ENCODE results near the gene KLKB1.
A peak's percentile ranks its signal among the peaks of the same experiment; 100 is the strongest.

Gene KLKB1

DNA sequence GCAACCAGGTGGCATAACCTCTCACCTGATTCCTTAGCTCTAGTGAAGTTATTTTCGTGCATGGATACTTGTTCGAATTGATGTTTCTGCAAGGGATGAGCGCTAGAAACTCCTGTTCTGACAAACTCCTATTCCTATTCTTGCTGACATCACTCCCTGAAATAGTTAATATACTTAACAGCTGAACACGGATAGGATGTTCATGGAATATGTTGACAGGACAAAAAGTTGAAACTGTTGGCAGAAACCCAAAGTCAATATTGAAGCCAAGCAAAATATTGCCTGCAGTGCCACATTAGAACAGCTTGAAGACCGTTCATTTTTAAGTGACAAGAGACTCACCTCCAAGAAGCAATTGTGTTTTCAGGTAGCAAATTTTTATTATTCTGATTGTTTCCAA is at the start of gene KLKB1:
Gene KLKB1 (plus strand): TSS at position 287 of the 400 bp plus-strand sequence. CDS start 689 bp downstream, outside the sequence.
- DNase-seq, result no peak

DNA sequence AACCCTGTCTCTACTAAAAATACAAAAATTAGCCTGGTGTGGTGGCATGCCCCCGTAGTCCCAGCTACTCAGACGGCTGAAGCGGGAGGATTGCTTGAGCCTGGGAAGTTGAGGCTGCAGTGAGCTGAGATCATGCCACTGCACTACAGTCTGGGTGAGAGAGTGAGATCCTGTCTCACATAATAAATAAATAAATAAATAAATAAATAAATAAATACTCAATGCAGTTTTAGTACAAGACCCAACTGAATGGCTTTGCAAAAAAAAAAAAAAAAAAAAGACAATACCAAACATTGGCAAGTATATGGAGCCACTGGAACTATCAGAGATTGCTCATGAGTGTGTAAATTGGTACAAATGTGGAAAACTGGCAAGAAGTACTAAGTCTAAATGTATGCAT is 39.2 kb upstream of the KLKB1 start:
- no peak for DNase-seq

DNA sequence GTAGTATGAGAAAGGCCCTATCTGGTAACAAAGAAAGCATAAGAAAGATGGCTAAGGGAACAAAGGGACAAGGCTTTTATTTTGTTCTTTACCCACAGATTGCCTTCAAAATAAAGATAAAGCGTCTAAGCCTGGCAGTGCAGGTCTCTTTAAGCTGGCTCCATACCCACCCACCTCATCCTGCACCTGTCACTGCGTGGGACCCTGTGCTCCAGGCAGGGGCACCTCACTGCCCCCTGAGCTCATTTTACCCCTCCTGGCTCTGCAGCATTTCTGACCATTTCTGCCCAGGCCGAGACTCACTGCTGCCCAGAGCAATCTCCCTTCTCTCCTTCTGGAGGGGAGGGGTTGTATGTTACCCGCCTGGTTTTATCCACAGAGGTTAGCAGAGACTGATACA is 37.7 kb upstream of the KLKB1 start:
- DNase-seq, result no peak

DNA sequence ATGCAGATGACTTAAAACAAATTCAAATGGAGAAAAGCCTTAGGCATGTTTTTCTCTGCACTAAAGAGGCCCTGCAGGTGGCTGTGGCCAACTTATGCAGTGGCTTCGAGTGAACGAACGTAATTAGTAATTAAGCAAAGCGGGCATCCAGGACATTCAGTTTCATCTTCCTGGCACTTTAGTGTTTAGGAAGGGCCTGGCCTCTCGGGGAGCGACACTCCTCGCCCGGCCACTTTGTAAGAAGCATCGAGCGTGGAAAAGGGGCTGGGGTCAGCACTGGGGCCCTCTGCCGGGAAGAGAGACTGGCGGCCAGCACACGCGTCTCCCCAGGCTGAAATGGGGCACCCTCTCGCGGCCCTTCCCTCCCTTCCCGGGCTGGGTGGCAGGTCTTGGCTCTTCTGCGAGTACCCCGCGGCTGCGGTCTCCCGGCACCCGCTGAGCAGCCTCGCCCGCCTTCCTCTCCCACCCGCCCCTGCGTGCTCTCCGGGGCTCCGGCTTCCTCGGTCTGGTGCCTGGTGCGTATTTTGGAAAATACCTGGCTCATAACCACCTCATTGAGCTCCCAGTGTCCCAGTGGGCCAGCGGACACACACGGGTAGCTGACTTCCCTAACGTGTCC is 36.6 kb upstream of the KLKB1 start:
- peak; percentile 47 to 56 for DNase-seq

DNA sequence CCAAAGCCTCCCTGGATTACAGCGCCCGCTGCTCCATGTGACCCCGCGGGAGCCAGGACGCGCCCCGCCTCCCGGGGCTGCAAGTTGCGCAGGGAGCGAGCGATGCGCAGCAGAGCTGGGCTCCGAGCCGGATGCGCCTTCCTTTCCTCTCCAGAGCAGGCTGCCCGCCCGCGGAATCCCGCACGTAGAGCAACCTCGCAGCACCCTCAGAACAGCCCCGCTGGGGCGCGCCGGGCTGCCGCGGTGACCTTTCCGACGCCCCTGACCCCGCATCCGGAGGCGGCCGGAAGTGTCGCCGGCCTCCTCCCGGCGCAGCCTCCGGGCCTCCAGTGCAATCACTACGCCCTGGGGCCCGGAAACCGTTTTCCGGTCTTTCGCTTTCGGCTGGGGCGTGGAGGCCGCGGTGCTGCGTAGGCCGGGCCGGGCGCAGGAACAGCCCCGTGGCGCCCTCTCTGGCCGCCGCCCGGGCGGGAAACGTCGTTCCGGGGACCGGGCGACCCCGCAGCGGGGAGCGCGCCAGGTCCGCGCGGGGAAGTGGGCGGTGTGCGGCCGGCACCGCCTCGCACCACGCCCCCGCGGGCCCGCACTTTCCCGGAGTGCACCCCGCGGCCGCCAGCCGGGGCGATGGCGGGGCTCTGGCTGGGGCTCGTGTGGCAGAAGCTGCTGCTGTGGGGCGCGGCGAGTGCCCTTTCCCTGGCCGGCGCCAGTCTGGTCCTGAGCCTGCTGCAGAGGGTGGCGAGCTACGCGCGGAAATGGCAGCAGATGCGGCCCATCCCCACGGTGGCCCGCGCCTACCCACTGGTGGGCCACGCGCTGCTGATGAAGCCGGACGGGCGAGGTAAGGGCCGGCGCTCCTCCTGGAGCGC is 35.9 kb upstream of the KLKB1 start, which contains the start of gene CYP4V2:
Gene CYP4V2 (plus strand): TSS at position 368 of the 866 bp plus-strand sequence. CDS start 257 bp downstream, at position 625.
- DNase-seq, result peak; percentile 87 to 90

DNA sequence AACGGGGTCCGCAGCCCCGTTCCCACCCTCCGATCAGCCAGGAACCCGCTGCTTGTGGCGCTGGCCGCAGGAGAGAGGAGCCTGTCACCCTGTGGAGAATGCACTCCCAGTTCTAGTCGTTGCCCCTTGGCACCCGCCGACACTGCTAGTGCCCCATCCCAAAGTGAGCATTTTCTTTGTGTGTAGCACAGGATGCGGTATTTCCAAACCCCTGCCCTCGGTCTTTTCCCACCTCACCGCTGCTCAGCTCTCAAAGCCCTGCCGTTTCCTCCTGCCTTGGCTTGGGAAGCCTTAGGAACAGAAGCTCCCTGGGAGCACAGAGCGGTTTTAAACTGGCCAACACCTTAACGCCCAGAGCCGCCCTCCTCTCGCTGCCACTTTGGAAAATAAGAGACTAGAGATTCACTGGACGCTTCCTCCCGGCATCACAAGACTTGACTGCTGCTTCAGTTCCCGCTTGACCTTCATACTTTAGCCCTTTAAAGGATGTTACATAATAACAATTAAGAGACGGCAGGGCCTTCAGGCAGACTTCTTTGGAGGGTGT is 35.2 kb upstream of the KLKB1 start:
- DNase-seq, result peak in 1 of 2 donors; percentile 37

DNA sequence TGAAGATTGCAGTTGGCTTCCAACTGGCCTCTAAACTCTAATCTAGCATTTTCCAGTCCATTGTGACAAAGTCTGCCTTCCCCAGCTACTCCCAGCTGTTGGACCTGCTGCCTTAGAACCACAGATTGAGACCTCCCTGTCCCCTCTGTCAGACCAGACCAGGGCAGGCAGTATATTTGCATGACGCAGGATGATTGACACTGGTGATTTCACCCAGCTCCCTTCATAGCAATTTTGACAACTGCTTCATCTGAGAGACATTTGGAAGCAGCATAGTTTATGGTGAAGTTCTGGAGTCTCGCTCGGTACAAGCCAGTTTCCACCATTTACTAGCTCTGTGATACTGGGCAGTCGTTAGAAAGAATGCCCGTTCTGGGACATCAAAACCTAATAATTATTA is 33.5 kb upstream of the KLKB1 start:
- DNase-seq, result no peak

DNA sequence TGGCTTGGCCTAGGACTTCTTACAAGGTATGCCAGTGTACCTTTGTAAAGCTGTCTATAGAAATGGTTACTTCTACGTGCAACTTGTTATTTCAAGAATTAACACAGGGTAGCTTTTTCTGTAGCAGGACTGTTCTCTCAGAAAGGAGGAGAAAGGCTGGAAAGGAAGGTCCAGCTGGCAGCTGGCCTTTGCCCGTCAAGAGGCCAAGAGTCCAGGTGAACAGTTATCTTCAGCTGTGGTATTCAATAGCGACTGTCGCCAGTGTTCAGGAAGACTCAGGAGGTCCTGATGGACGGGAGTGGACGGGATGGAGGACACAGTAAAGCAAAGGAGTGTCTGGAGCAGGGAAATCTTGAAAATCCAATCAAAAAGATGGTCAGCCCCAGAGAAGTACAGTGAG is 31.2 kb upstream of the KLKB1 start:
- DNase-seq, result no peak

DNA sequence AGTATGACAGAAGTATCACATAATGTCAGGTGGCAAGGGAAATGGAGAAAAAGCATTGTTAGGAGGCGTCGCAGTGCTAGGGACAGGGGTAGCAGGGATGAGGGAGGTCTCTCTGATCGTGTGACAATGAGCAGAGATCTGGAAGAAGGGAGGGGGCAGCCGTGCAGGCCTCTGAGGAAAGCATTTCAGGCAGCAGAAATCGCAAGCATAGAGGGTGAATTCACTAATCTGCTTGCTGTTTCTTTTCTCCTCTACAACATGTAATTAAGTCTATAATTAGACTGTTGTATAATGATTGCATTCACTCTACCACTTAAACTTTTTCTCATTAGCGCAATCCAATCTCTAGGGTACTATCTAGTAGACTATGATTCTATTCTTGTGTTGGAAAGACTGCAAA is 26.8 kb upstream of the KLKB1 start:
- DNase-seq, result no peak

DNA sequence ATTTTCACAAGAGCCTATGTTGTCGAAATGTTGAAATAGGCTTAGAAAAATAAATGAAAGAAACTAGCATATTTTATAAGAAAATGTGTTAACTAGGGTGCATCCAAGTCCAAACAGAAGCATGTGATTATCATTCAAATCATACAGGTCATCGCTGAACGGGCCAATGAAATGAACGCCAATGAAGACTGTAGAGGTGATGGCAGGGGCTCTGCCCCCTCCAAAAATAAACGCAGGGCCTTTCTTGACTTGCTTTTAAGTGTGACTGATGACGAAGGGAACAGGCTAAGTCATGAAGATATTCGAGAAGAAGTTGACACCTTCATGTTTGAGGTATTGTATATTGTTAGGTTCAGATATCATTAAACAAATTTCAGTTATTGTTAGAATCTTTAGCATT is 26.3 kb upstream of the KLKB1 start:
- DNase-seq, result no peak

DNA sequence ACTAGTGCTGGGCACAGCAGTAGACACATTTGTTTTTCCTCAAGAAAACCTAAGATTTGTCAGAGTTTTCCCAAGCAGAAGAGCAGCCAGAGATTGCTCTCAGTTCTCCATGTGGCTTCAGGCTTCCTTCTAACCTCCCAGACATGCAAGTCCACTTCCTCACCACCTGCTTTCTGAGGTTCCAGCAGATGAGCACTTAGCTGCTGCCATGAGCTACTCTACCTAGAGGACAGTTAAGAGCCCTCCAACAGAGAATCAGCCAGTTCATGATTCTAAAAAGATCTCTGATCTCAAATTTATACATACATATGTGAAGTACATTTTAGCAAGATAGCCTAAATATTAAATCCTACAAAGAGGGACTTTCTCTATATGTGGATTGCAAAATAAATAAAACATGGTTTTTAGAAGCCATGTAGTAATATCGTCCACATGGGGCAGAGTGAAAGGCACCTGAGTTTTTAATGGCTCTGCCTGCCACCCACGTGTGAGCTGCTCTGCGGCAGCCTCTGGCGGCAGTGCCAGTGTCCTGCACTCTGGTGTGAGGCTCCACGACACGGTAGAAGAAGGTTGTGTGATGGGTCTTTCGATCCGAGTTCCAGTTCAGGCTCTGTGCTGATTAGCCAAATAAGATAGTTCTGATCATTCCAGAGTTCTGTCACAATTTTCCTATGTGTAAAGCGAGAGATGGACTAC is 25.6 kb upstream of the KLKB1 start:
- peak; percentile 64 to 65 for DNase-seq

DNA sequence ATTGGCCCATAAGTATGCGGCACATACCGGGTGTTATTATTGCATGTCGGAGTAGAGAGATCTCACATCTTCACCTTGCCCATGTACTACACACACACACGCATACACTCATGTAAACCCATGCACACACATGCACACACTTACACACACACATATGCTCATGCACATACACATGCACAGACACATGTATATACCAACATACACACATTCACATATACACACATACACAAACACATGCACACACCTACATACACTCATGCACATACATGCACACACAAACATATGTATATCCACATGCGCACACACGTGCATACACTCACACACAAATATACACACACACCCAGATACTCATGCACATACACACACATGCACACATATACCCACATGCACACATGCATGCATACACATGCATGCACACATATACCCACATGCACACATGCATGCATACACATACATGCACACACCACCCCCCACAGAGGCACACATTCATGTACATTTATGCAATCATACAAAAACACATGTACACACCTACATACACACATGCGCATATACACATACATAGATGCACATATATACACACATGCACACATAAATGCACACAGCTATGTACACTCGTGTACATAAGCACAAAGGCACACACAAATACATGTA is 24.7 kb upstream of the KLKB1 start:
- DNase-seq, result no peak

DNA sequence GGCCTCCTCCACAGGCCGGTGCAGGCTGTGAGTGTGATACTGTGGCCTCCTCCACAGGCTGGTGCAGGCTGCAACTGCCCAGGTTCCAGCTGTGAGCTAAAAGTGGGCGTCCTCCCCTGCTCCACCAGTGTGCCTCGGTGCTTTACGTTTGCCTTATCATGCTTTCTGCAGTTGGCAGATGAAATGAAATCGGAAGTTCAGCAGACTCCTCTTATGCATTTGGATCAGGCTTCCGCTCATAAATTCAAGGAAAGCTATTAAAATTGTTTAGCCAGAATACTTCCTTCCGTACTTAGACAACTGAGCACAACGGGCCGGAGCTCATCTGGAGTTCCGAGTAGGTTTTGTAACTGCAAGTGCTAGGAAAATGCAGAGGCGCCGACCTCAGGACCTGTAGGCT is 23.9 kb upstream of the KLKB1 start:
- no peak for DNase-seq

DNA sequence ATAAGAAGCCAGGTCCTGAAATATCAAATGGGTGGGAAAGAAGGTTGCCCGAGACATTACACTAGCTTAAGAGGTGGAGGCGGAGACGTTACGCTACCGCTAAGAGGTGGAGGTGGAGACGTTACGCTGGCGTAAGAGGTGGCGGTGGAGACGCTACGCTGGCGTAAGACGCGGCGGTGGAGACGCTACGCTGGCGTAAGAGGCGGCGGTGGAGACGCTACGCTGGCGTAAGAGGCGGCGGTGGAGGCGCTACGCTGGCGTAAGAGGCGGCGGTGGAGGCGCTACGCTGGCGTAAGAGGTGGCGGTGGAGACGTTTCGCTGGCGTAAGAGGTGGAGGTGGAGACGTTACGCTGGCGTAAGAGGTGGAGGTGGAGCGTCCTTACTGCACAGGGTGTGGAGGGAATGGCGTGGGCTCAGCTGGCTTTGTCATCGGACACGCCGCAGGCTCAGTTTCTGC is 23.2 kb upstream of the KLKB1 start:
- DNase-seq, result peak; percentile 23 to 47

DNA sequence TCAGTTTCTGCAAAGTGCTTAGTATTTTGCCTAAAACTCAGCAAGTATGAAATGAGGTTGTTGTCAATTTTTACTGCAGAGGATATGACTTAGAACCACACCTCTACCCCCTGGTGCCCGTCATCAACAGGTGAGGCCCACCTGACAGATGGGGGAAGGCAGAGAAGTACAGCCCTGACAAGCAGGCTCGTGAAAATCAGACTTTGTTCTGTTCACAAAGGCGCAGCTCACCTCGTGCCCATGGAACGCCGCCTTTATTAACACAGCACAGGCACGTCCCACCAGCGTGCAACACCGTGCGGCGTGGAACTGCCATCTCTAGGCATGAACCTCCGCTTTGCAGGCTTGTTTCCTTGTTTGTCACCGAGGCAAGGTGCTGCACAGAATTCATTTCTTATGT is 22.6 kb upstream of the KLKB1 start:
- no peak for DNase-seq

DNA sequence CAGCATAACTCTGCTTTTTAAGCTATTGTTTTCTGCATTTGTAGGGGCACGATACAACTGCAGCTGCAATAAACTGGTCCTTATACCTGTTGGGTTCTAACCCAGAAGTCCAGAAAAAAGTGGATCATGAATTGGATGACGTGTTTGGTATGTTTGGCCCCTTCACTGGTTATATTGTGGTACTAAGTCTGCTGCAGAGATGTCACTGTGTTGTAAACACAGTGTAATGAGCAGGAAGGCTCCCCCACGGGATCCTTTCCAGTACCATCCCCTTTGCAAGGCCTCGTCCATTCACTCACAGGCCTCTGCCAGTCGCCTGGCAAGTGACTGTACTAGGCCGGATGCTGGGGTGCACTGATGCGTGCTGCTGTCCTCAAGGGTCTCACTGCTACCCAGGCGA is 22.2 kb upstream of the KLKB1 start:
- DNase-seq, result no peak

DNA sequence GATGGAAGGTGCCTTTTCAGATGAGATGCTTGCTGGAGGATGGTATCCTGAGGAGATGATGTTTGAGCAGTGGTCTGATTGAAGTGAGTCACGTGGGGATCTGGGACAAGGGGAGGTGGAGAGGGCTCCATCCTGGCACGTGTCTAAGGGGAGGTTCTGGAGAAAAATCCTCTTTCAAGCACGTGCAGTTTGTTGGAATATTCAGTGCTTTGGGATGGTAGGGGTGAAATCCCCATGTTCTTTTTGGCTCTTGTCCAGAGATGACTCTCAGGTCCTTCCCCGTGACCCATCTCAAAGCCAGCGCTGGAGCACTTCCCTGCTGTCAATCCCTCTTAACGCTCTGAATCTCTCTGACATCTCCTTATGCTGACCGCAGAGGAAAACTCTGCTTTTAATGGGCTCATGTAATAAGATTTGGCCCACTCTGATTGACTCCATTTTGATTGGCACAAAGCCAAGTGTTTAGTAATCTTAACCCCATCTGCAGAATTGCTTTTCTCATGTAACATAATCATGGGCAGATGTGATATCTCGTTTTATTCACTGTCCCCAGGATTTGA is 10.8 kb upstream of the KLKB1 start:
- DNase-seq, result no peak

DNA sequence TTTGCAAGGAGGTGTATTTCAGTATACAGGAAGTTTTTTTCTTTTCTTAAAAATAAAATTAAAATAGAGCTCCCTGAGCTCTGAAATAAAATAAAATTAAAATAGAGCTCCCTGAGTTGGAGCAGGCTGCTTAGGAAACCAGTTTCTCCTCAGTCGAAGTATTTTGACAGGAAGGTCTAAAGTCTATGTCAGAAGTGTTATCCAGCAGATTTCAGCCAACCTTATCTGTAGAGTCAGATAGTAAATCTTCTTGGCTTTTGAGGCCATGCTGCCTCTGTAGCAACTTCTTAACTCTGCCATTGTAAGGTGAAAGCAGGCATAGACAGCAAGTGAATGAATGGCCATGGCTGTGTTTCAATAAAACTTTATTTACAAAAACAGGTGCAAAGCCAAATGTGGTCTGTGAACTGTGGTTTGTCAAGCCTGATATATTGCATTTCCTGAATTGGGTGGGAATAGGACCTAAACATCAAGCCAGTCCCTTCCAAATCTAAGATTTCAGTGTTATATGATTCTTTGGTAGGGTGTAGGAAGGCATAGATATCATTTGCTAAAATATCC is 9.5 kb upstream of the KLKB1 start:
- DNase-seq, result no peak

DNA sequence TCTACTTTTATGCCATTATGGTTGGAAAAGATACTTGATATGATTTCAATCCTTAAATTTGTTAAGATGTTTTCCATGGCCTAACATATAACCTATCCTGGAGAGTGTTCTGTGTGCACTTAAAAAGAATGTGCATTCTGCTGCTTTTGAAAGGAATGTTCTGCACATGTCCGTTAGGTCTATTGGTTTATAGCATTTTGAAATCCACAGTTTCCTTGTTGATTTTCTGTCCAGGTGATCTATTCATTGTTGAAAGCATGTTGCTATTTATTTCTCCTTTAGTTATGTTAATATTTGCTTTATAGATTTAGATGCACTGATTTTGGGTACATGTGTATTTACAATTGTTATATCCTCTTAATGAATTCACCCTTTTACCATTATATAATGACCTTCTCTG is 5.7 kb upstream of the KLKB1 start:
- DNase-seq, result no peak

DNA sequence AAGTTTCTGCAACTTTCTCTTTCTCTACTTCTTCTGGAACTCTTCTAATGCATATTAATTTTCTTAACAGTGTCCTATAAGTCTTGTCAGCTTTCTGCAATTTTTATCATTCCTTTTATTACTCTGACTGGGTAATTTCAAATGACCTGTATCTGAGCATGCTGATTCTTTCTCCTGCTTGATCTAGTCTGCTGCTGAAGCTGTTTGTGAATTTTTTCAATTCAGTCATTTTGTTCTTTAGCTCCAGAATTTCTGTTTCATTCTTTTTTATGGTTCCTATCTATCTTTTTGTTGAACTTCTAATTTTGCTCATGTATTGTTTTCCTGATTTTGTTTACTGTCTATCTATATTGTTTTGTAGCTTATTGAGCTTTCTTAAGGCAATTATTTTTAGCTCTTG is 1.5 kb upstream of the KLKB1 start:
- DNase-seq, result no peak

DNA sequence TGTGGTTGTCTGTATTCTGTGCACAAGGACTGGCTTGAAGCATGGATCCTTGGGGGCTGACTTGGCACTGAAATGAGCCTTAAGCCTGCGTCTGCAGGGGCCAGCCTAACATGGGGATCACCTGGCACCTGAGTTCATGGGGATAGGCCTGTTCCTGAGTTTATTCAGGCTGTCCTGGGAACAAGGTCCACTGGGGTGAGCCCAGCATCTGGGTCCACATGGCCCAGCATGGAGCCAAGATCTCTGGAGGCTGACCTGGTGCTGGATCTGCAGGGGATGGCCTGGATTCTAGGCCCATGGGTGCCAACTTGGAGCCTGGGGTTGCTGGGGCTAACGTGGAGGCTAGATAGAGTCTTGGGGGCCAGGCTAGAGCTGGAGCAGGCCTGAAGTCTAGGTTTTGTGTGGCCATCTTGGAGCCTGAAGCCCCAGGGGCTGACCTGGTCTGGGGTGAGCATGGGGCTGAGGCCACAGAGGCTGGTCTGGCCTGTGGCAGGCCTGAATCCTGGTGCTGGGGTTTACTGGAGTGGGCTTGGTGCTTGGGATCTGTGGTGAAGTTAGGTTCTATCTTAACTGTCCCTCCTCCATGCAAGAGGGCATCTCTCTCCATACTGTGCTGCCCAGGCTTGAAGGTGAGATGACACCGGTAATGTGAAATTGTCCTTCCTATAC is 652 bp upstream of the KLKB1 start:
- no peak for DNase-seq

All from CD4-positive, alpha-beta T cell treated with Interleukin-4 for 1 hour (primary cell).